ENCODE results near the gene NAGLU.

NAGLU gene

DNA sequence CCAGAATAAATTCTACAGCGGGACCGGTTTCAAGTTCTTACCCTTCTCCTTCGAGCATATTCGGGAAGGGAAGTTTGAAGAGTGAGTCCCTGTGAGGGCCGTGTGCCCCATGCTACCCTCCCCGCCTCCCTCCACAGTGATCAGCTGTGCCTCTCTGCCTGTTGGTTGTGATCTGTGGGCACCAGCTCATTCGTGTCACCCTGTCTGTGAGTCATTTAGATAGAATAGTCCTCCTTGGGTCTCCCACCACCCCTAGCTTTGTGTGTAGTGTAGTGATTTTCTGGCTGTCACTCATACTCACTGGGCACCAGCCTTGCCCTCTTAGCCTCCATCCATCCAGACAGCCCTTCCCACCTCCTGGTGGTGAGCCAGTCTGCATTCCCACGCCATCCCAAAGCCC is 15.0 kb upstream of the NAGLU start:
- H3K27ac ChIP-seq = no peak overlapping the region

GRCh38 chr17:42521666-42522262 is 14.3 kb upstream of the NAGLU start:
- TF ChIP-seq, protein P1, sequence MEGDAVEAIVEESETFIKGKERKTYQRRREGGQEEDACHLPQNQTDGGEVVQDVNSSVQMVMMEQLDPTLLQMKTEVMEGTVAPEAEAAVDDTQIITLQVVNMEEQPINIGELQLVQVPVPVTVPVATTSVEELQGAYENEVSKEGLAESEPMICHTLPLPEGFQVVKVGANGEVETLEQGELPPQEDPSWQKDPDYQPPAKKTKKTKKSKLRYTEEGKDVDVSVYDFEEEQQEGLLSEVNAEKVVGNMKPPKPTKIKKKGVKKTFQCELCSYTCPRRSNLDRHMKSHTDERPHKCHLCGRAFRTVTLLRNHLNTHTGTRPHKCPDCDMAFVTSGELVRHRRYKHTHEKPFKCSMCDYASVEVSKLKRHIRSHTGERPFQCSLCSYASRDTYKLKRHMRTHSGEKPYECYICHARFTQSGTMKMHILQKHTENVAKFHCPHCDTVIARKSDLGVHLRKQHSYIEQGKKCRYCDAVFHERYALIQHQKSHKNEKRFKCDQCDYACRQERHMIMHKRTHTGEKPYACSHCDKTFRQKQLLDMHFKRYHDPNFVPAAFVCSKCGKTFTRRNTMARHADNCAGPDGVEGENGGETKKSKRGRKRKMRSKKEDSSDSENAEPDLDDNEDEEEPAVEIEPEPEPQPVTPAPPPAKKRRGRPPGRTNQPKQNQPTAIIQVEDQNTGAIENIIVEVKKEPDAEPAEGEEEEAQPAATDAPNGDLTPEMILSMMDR (conservative IDR thresholded peaks at IDR 0.05) = no peak
- no peak overlapping the region for H3K27ac ChIP-seq

More for the DNA sequence above, 15.0 kb upstream of the NAGLU start:
- TF ChIP-seq, protein P1 (conservative IDR thresholded peaks at IDR 0.05) = no peak

GRCh38 chr17:42522263-42522790 is 13.7 kb upstream of the NAGLU start:
- H3K27ac ChIP-seq = no peak overlapping the region
- TF ChIP-seq, protein P1 (conservative IDR thresholded peaks at IDR 0.05) = no peak

GRCh38 chr17:42522798-42523278 is 13.2 kb upstream of the NAGLU start:
- no peak overlapping the region for H3K27ac ChIP-seq
- TF ChIP-seq, protein P1 (conservative IDR thresholded peaks at IDR 0.05) = no peak

DNA sequence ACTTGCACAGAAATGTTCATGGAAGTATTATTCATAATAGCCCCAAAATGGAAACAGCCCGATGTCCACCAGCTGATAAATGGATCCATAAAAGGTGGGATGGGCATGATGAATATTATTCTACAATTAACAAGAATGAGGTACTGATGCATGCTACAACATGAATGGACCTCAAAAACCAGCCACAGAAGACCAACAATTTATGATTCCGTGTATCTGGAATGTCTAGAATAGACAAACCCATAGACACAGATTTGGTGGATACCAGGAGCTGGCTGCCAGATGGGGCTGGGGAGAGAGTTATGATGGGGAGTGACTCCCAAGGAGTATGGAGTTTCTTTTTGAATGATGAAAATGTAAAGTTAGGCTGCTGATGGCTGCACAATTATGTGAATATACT is 10.8 kb upstream of the NAGLU start:
- H3K27ac ChIP-seq = no peak overlapping the region
- TF ChIP-seq, protein P1 (conservative IDR thresholded peaks at IDR 0.05) = no peak

DNA sequence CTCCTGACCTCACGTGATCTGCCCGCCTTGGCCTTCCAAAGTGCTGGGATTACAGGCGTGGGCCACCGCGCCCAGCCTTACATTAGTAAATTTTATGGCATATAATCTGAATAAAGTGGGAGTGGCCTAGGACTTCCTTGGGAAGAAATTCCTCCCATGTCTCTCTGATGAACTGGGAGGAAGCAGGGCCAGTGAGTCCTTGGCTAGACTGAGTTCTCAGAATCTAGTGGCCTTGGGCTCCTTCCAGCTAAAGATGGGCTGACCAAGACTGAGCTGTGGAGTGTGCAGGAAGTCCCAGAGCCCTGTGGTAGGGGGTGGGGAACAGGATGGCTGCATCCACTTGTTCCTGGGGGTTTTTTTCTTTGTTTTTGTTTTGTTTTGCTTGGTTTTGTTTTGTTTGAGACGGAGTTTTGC is 10.0 kb upstream of the NAGLU start:
- H3K27ac ChIP-seq = no peak overlapping the region
- TF ChIP-seq, protein P1 (conservative IDR thresholded peaks at IDR 0.05) = no peak

GRCh38 chr17:42527932-42528331 is 8.1 kb upstream of the NAGLU start:
- TF ChIP-seq, protein P1 (conservative IDR thresholded peaks at IDR 0.05) = no peak
- no peak overlapping the region for H3K27ac ChIP-seq

All from VCaP (cell line).